H1 (cell line): ENCODE results near the gene SLC30A7.

Experiments used
- ASH2L ChIP-seq: fragments of 200-600, 300-600 bp; sonication (generic); IDR thresholded peaks from one replicate; pipeline ENCODE4 v1.7.1; 2017; ENCODE audit warnings: low read length
- JUND ChIP-seq: IDR thresholded peaks from 2 replicates; pipeline ENCODE4 v1.6.1; 2011; ENCODE audit warnings: mild to moderate bottlenecking, improper control_type of control experiment, low read length
- MAFK ChIP-seq: IDR thresholded peaks from 2 replicates; pipeline ENCODE4 v1.6.1; 2012; ENCODE audit warnings: low read depth, mild to moderate bottlenecking, improper control_type of control experiment, low read length
- POLR2A ChIP-seq, 2 experiments: IDR thresholded peaks; 1 replicate in 1 of 2; 2 replicates in 1 of 2; pipeline ENCODE4 v1.6.1; 2011; ENCODE audit warnings: low read depth in 2 of 2, low read length in 2 of 2, mild to moderate bottlenecking in 2 of 2; ENCODE audit errors: control extremely low read depth in 1 of 2
- POLR2AphosphoS5 ChIP-seq: IDR thresholded peaks from 2 replicates; pipeline ENCODE4 v1.6.1; 2011; ENCODE audit warnings: low read depth, low read length
- SP1 ChIP-seq: IDR thresholded peaks from 2 replicates; pipeline ENCODE4 v1.6.1; 2011; ENCODE audit warnings: low read depth, low read length
- TEAD4 ChIP-seq: IDR thresholded peaks from 2 replicates; pipeline ENCODE4 v1.6.1; 2012; ENCODE audit warnings: low read depth, low read length, inconsistent platforms, mixed read lengths
- TF ChIP-seq, protein P1 (sequence below), 3 experiments: IDR thresholded peaks; 1 replicate in 2 of 3; 2 replicates in 1 of 3; pipeline versions ENCODE4 v1.5.1 to v1.6.1; 2011; ENCODE audit warnings: low read length in 3 of 3, mild to moderate bottlenecking in 3 of 3, inconsistent platforms in 2 of 3, low read depth in 1 of 3, moderate library complexity in 1 of 3; ENCODE audit not compliant: insufficient read depth in 1 of 3; ENCODE audit errors: control extremely low read depth in 1 of 3

DNA sequence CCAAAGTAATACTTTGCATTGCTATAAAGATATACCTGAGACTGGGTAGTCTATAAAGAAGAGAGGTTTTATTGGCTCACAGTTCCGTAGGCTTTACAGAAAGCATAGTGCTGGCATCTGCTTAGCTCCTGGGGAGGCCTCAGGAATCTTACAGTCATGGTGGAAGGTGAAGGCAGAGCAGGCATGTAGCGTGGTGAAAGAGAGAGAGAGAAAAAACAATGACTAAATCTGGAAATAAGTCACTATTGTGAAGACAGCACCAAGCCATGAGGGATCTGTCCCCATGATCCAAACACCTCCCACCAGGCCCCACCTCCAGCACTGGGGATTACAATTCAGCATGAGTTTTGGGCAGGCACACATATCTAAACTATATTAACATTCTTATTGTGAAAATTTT is 30.4 kb downstream of the SLC30A7 start:
- no peak for TF ChIP-seq TEAD4
- TF ChIP-seq, protein P1, sequence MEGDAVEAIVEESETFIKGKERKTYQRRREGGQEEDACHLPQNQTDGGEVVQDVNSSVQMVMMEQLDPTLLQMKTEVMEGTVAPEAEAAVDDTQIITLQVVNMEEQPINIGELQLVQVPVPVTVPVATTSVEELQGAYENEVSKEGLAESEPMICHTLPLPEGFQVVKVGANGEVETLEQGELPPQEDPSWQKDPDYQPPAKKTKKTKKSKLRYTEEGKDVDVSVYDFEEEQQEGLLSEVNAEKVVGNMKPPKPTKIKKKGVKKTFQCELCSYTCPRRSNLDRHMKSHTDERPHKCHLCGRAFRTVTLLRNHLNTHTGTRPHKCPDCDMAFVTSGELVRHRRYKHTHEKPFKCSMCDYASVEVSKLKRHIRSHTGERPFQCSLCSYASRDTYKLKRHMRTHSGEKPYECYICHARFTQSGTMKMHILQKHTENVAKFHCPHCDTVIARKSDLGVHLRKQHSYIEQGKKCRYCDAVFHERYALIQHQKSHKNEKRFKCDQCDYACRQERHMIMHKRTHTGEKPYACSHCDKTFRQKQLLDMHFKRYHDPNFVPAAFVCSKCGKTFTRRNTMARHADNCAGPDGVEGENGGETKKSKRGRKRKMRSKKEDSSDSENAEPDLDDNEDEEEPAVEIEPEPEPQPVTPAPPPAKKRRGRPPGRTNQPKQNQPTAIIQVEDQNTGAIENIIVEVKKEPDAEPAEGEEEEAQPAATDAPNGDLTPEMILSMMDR (IDR thresholded peaks at IDR 0.05; ENCODE audit: control extremely low read depth in 1 of 3, insufficient read depth in 1 of 3, low read depth in 1 of 3, low read length in 3 of 3) = no peak
- no peak for TF ChIP-seq POLR2AphosphoS5
- TF ChIP-seq ASH2L = no peak
- TF ChIP-seq MAFK = no peak
- no peak for TF ChIP-seq POLR2A (IDR thresholded peaks at IDR 0.05; ENCODE audit: control extremely low read depth in 1 of 2, low read depth in 2 of 2, low read length in 2 of 2)
- no peak for TF ChIP-seq SP1
- no peak for TF ChIP-seq JUND
